ENCODE measurements around the gene ATP5MK. TPM values are rescaled to one million over a fixed set of nuclear protein-coding genes. Genes with fewer than 3 reads are reported as not detected.

The ATP5MK gene, protein sequence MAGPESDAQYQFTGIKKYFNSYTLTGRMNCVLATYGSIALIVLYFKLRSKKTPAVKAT
- total RNA-seq (ENCODE audit: low replicate concordance): 300 and 424 TPM in 2 replicates
- long read RNA-seq, transcript ATP5MD-201 (4 exons, 364 nt): major isoform, 96 of 105 reads
- long read RNA-seq, transcript ATP5MD-204 (5 exons, 626 nt): minor isoform, 7 of 105 reads
- long read RNA-seq, partial matches to known transcripts: 0 of 105 reads
- long read RNA-seq, other reads (novel, unspliced or antisense): 2 of 105 reads

DNA sequence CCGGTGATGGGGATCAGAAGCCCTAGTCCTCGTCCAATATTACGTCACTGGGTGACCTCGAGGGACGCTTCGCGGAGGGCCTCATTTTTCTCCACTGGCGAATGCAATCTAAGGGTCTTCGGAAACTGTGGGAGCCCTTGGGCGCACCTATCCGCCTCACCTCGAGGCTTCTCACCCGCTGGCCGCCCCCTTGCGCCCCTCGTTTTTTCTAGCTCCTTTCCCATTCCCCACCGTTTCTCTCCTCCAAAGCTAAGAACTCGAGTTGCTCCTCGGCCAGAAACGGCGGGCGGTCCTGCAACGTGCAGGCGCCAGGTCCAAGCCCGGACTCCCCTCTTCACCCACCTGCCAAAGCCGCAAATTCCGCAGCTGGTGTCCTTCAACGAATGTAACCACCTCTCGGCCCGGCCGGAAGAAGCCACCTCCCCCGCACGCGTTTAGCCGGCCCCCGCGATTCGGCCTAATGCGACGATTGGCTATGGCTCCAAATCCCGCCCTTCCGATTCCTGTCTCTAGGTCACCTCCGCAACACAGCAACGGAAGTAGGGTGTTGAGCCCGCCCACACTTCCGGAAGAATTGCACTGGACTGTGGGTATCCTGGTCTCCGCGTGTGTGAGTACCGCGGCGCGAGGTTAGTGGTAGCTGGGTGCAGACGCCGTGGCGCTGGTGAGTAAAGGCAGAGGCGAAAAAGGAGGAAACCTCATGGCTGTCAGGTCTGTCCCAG lies at the start of gene ATP5MK, which contains the start of gene PDCD11:
ATP5MK (minus strand) TSS at position 409 of the 722 bp plus-strand sequence. CDS start 4,018 bp downstream, outside the sequence.
PDCD11 (plus strand) TSS at position 560 of the 722 bp plus-strand sequence. CDS start 1,801 bp downstream, outside the sequence.
- Mint-ChIP-seq H3K4me1 (ENCODE audit: unreplicated experiment) (peaks cover 29% of the 10 kb centered on the region), H3K27me3 (no peaks in the 10 kb centered on the region), H3K36me3 (peaks cover 14% of the 10 kb centered on the region), H3K9me3 (peaks cover 3% of the 10 kb centered on the region), H3K27ac (peak within 1 kb of the TSS; percentile 88), H3K4me3 (peak within 1 kb of the TSS; percentile 95)
- DNase-seq (ENCODE audit: extremely low spot score, unreplicated experiment): peak; percentile 95
- TF ChIP-seq, protein P1, sequence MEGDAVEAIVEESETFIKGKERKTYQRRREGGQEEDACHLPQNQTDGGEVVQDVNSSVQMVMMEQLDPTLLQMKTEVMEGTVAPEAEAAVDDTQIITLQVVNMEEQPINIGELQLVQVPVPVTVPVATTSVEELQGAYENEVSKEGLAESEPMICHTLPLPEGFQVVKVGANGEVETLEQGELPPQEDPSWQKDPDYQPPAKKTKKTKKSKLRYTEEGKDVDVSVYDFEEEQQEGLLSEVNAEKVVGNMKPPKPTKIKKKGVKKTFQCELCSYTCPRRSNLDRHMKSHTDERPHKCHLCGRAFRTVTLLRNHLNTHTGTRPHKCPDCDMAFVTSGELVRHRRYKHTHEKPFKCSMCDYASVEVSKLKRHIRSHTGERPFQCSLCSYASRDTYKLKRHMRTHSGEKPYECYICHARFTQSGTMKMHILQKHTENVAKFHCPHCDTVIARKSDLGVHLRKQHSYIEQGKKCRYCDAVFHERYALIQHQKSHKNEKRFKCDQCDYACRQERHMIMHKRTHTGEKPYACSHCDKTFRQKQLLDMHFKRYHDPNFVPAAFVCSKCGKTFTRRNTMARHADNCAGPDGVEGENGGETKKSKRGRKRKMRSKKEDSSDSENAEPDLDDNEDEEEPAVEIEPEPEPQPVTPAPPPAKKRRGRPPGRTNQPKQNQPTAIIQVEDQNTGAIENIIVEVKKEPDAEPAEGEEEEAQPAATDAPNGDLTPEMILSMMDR (conservative IDR thresholded peaks at IDR 0.05): peak; percentile 32

DNA sequence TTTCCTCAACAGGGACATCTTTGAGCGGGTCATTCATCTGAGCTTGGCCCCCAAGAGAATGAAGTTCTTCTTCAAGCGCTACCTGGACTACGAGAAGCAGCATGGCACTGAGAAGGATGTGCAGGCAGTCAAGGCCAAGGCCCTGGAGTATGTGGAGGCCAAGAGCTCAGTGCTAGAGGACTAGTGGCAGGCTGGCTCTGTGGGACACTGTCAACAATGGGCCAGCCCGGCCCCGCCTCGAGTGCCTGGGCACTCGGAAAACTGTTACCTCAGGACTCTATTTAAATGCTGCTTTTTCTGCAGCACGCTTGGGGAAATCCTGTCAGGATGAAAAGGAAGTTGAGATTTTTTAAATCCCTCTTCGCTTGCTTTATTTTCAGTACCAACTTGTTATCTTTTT lies 49.1 kb upstream of the ATP5MK start:
- DNase-seq (ENCODE audit: extremely low spot score, unreplicated experiment): no peak
- TF ChIP-seq, protein P1 (conservative IDR thresholded peaks at IDR 0.05): no peak
- Mint-ChIP-seq H3K27me3 (no peaks in the 10 kb centered on the region), H3K36me3 (peaks cover 21% of the 10 kb centered on the region), H3K4me3 (no peak overlapping the region), H3K9me3 (no peaks in the 10 kb centered on the region), H3K27ac (no peak overlapping the region), H3K4me1 (ENCODE audit: unreplicated experiment) (no peaks in the 10 kb centered on the region)

DNA sequence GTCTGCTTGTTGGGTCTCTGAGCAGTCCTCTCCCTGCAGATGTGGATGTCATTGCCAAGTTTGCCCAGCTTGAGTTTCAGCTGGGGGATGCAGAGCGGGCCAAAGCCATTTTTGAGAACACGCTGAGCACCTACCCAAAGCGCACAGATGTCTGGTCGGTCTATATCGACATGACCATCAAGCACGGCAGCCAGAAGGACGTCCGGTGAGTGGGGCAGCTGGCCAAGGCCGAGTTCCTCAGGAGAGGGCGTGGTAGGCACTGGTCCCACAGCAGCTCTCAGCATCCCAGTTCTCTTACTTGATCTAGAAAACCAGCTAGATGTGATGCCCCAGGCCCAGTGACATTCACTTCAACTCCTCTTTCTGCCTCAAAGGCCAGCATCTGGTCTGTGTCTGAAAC lies 48.2 kb upstream of the ATP5MK start:
- TF ChIP-seq, protein P1 (conservative IDR thresholded peaks at IDR 0.05): no peak
- no peaks in the 10 kb centered on the region for H3K9me3 Mint-ChIP-seq
- peaks cover 27% of the 10 kb centered on the region for H3K36me3 Mint-ChIP-seq
- no peak overlapping the region for H3K27ac Mint-ChIP-seq
- DNase-seq (ENCODE audit: extremely low spot score, unreplicated experiment): no peak
- H3K27me3 Mint-ChIP-seq: no peaks in the 10 kb centered on the region
- H3K4me3 Mint-ChIP-seq: no peak overlapping the region
- no peaks in the 10 kb centered on the region for H3K4me1 Mint-ChIP-seq (ENCODE audit: unreplicated experiment)

DNA sequence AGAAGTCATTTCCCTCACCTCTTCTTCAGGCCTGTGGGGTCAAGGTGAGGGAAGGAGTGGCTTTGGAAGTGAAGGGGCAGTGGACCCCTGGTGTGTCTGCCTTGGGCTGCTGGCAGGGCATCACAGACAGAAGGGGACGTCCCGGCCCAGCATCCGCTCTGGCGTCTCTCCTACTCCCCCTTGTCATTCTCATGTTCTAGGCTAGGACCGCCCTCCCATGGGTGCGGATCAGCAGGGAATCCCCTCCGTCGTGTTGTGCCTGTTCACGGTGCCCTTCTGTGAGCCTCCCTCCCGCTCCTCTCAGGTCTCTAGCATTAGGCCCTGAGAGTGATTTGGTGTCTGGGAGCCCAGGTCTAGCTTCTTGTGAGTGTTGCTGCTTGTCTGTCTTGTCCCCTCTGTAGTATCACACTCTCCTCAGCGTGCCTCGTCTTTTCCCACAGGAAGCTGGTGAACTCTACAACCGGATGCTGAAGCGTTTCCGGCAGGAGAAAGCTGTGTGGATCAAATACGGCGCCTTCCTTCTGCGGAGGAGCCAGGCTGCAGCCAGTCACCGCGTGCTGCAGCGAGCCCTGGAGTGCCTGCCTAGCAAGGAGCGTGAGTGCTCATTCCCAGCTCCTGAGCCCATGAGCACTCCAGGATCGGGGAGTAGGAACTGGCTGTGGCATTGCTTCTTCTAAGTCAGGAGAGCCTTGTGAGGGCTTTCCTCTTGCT lies 47.4 kb upstream of the ATP5MK start:
- TF ChIP-seq, protein P1 (conservative IDR thresholded peaks at IDR 0.05): no peak
- H3K27me3 Mint-ChIP-seq: no peaks in the 10 kb centered on the region
- peaks cover 21% of the 10 kb centered on the region for H3K36me3 Mint-ChIP-seq
- no peaks in the 10 kb centered on the region for H3K4me1 Mint-ChIP-seq (ENCODE audit: unreplicated experiment)
- no peaks in the 10 kb centered on the region for H3K9me3 Mint-ChIP-seq
- peak overlapping the region; percentile 55 for H3K27ac Mint-ChIP-seq
- no peak overlapping the region for H3K4me3 Mint-ChIP-seq
- no peak for DNase-seq (ENCODE audit: extremely low spot score, unreplicated experiment)

DNA sequence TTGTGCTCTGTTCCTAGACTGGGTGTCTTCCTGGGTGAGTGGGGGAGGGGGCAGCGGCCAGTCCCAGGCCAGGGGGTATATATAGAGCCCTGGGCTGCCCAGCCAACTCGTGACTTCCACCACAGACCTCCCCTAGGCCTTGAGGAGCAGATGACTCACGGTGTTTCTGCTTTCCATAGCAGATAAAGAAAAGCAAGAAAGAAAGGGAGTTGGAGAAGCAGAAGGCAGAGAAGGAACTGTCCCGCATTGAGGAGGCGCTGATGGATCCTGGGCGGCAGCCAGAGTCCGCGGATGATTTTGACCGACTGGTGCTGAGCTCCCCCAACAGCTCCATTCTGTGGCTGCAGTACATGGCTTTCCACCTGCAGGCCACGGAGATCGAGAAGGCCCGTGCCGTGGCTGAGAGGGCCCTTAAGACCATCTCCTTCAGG lies 45.8 kb upstream of the ATP5MK start:
- Mint-ChIP-seq H3K4me1 (ENCODE audit: unreplicated experiment) (no peaks in the 10 kb centered on the region), H3K27me3 (no peaks in the 10 kb centered on the region), H3K9me3 (no peaks in the 10 kb centered on the region), H3K27ac (no peak overlapping the region), H3K36me3 (peaks cover 26% of the 10 kb centered on the region), H3K4me3 (no peak overlapping the region)
- TF ChIP-seq, protein P1 (conservative IDR thresholded peaks at IDR 0.05): no peak
- DNase-seq (ENCODE audit: extremely low spot score, unreplicated experiment): no peak
